Liver (tissue), 9 donors: ENCODE results near the gene PPP1R3A. TPM values are rescaled to one million over a fixed set of nuclear protein-coding genes. Genes with fewer than 3 reads are reported as not detected.

ENCODE experiments used
- DNase-seq: peaks from one replicate; pipeline ENCODE4 v3.0.0-alpha.2; 2017; ENCODE audit warnings: low spot score
- H3K27ac ChIP-seq, 2 donors: one replicate each; pipeline ENCODE4 v1.7.0; 2013; ENCODE audit warnings: inconsistent platforms in 2 of 2, low read length in 2 of 2, control low read depth in 1 of 2, low read depth in 1 of 2, mild to moderate bottlenecking in 1 of 2
- H3K27me3 ChIP-seq, 4 donors: one replicate each; pipeline versions ENCODE4 v1.6.1 to v1.7.0; 2013; ENCODE audit warnings: low read length in 3 of 4, inconsistent platforms in 1 of 4, mild to moderate bottlenecking in 1 of 4, moderate library complexity in 1 of 4; ENCODE audit not compliant: control insufficient read depth in 4 of 4, insufficient read depth in 4 of 4
- H3K36me3 ChIP-seq, 4 donors: one replicate each; pipeline versions ENCODE4 v1.6.1 to v1.7.0; 2013; ENCODE audit warnings: low read length in 3 of 4, mild to moderate bottlenecking in 3 of 4, low read depth in 1 of 4, moderate library complexity in 1 of 4; ENCODE audit not compliant: control insufficient read depth in 4 of 4, insufficient read depth in 3 of 4
- H3K4me1 ChIP-seq, 4 donors: one replicate each; pipeline versions ENCODE4 v1.6.1 to v1.7.0; 2013; ENCODE audit warnings: low read length in 3 of 4, mild to moderate bottlenecking in 3 of 4, moderate library complexity in 1 of 4; ENCODE audit not compliant: control insufficient read depth in 4 of 4, insufficient read depth in 4 of 4
- H3K4me3 ChIP-seq, 3 donors: one replicate each; pipeline versions ENCODE4 v1.6.1 to v1.7.0; 2013; ENCODE audit warnings: low read length in 3 of 3, control low read depth in 1 of 3, low read depth in 1 of 3, mild to moderate bottlenecking in 1 of 3
- H3K9ac ChIP-seq, 2 donors: one replicate each; pipeline ENCODE4 v1.7.0; 2013; ENCODE audit warnings: low read length in 2 of 2, mild to moderate bottlenecking in 2 of 2, moderate library complexity in 2 of 2, control low read depth in 1 of 2, low read depth in 1 of 2
- H3K9me3 ChIP-seq, 4 donors: one replicate each; pipeline versions ENCODE4 v1.6.1 to v1.7.0; 2013; ENCODE audit warnings: low read length in 3 of 4; ENCODE audit not compliant: control insufficient read depth in 4 of 4
- EGR1 ChIP-seq, 2 donors: IDR thresholded peaks; 2 replicates each; pipeline ENCODE4 v1.6.1; 2016 to 2018; ENCODE audit warnings: antibody characterized with exemption in 2 of 2, low read depth in 2 of 2
- FOXA2 ChIP-seq: IDR thresholded peaks from 2 replicates; pipeline ENCODE4 v1.6.1; 2016; ENCODE audit warnings: antibody characterized with exemption
- GABPA ChIP-seq, 2 donors: IDR thresholded peaks in 1 of 2; conservative IDR thresholded peaks in 1 of 2; 2 replicates each; pipeline ENCODE4 v1.6.1; 2016; ENCODE audit warnings: antibody characterized with exemption in 2 of 2, mild to moderate bottlenecking in 1 of 2, moderate library complexity in 1 of 2
- HNF4A ChIP-seq, 2 donors: conservative IDR thresholded peaks; 2 replicates each; pipeline ENCODE4 v1.6.1; 2016; ENCODE audit warnings: antibody characterized with exemption in 2 of 2, mild to moderate bottlenecking in 2 of 2
- HNF4G ChIP-seq: IDR thresholded peaks from 2 replicates; pipeline ENCODE4 v1.6.1; 2016; ENCODE audit warnings: antibody characterized with exemption
- JUND ChIP-seq, 2 donors: IDR thresholded peaks; 2 replicates each; pipeline ENCODE4 v1.6.1; 2016; ENCODE audit warnings: antibody characterized with exemption in 2 of 2
- NR2F2 ChIP-seq: IDR thresholded peaks from 2 replicates; pipeline ENCODE4 v1.6.1; 2016; ENCODE audit warnings: antibody characterized with exemption
- RXRA ChIP-seq, 2 donors: IDR thresholded peaks; 2 replicates each; pipeline ENCODE4 v1.6.1; 2017 to 2018; ENCODE audit warnings: antibody characterized with exemption in 2 of 2, mild to moderate bottlenecking in 1 of 2
- SP1 ChIP-seq: IDR thresholded peaks from 2 replicates; pipeline ENCODE4 v1.6.1; 2018; ENCODE audit warnings: antibody characterized with exemption, mild to moderate bottlenecking
- TAF1 ChIP-seq: conservative IDR thresholded peaks from 2 replicates; pipeline ENCODE4 v1.6.1; 2016; ENCODE audit warnings: antibody characterized with exemption, mild to moderate bottlenecking
- WGBS: extraction: QIAGEN DNeasy Blood & Tissue Kit; methylation state at CpG from one replicate; pipeline ENCODE4 v1.1.7; 2013; 5-methylcytosine and 5-hydroxymethylcytosine counted together
- polyA plus RNA-seq, 2 donors: library from polyadenylated mRNA; stranded (reverse) in 1 of 2; unstranded in 1 of 2; fragments of 200-250 nt in 1 of 2; fragments of >200 nt in 1 of 2; fragmentation: Nextera tagmentation in 1 of 2; extraction: Ambion mirVana in 1 of 2; gene quantifications; one replicate each; pipeline versions ENCODE4 v1.2.1 to v1.2.3, GENCODE V29; 2013 to 2015
- total RNA-seq, 2 donors: library from RNA; depleted of rRNA; stranded (reverse); fragments of >200 nt; gene quantifications; one replicate each; pipeline ENCODE4 v1.2.3, GENCODE V29; 2014
- TF ChIP-seq, protein P1 (sequence below): fragments of 150-350 bp; IDR thresholded peaks from 2 replicates; pipeline ENCODE4 v1.5.1; 2017; ENCODE audit warnings: improper control_type of control experiment, low read depth, low read length; ENCODE audit not compliant: missing input control
- TF ChIP-seq, protein P2 (sequence below): IDR thresholded peaks from 2 replicates; pipeline ENCODE4 v1.6.1; 2016; ENCODE audit warnings: antibody characterized with exemption
- TF ChIP-seq, protein P3 (sequence below): IDR thresholded peaks from 2 replicates; pipeline ENCODE4 v1.6.1; 2016; ENCODE audit warnings: antibody characterized with exemption, mild to moderate bottlenecking
- TF ChIP-seq, protein P4 (sequence below): IDR thresholded peaks from 2 replicates; pipeline ENCODE4 v1.6.1; 2016; ENCODE audit warnings: antibody characterized with exemption
- donor health status: healthy.
- donor health status: healthy.
- donor health status: healthy.
- donor health status: healthy.
- donor health status: healthy.

Gene PPP1R3A
- total and polyA plus RNA-seq, 4 donors = not detected

DNA sequence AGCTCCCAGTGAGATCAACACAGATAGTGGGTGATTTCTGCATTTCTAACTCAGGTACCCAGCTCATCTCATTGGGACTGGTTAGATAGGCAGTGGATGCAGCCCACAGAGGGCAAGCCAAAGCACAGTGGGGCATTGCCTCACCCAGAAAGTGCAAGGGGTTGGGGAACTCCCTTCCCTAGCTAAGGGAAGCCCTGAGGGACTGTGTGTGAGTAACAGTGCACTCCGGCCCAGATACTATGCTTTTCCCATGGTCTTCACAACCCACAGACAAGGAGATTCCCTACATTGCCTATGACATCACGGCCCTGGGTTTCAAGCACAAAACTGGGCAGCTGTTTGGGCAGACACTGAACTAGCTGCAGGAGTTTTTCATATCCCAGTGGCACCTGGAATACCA, 62.8 kb downstream of the PPP1R3A start:
- DNase-seq = no peak
- H3K9ac ChIP-seq = no peak overlapping the region
- WGBS = 66% methylated on average over 2 of the region's 2 CpGs
- H3K27ac ChIP-seq = no peak overlapping the region
- no peaks in the 10 kb centered on the region for H3K9me3 ChIP-seq
- no peaks in the 10 kb centered on the region for H3K36me3 ChIP-seq
- TF ChIP-seq, protein P1, sequence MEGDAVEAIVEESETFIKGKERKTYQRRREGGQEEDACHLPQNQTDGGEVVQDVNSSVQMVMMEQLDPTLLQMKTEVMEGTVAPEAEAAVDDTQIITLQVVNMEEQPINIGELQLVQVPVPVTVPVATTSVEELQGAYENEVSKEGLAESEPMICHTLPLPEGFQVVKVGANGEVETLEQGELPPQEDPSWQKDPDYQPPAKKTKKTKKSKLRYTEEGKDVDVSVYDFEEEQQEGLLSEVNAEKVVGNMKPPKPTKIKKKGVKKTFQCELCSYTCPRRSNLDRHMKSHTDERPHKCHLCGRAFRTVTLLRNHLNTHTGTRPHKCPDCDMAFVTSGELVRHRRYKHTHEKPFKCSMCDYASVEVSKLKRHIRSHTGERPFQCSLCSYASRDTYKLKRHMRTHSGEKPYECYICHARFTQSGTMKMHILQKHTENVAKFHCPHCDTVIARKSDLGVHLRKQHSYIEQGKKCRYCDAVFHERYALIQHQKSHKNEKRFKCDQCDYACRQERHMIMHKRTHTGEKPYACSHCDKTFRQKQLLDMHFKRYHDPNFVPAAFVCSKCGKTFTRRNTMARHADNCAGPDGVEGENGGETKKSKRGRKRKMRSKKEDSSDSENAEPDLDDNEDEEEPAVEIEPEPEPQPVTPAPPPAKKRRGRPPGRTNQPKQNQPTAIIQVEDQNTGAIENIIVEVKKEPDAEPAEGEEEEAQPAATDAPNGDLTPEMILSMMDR = no peak
- TF ChIP-seq HNF4A (conservative IDR thresholded peaks at IDR 0.05) (no peak), EGR1 (IDR thresholded peaks at IDR 0.05; ENCODE audit: low read depth in 2 of 2) (no peak), HNF4G (no peak), TAF1 (no peak), NR2F2 (no peak), GABPA (IDR thresholded peaks at IDR 0.05 in 1 of 2, conservative IDR thresholded peaks at IDR 0.05 in 1 of 2) (no peak)
- TF ChIP-seq, protein P2, sequence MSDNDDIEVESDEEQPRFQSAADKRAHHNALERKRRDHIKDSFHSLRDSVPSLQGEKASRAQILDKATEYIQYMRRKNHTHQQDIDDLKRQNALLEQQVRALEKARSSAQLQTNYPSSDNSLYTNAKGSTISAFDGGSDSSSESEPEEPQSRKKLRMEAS = no peak
- no peak overlapping the region for H3K4me3 ChIP-seq
- H3K27me3 ChIP-seq = no peaks in the 10 kb centered on the region
- H3K4me1 ChIP-seq = no peaks in the 10 kb centered on the region

DNA sequence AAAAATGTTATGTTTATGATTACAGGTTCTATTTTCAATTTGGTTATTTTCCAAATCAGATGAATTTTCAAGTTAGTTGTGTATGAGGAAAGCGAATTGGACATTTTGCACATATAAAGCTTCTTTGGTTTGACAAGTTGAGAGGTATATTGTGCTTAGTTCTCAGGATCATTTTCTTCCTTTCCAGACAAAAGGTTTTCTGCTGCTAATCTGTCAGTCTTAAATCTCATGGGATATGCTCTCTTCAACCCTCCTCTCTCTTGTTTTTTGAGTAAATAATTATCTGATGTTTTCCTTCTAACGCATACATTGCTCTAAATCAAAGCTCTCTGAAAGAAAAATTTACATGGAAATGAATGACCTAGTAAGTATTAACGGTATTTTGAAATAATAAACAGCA, 77.9 kb downstream of the PPP1R3A start:
- Histone ChIP-seq H3K4me1 (no peaks in the 10 kb centered on the region), H3K36me3 (no peaks in the 10 kb centered on the region), H3K27ac (no peak overlapping the region), H3K4me3 (no peak overlapping the region), H3K9ac (no peak overlapping the region), H3K9me3 (no peaks in the 10 kb centered on the region), H3K27me3 (no peaks in the 10 kb centered on the region)
- DNase-seq = no peak
- TF ChIP-seq, protein P3, sequence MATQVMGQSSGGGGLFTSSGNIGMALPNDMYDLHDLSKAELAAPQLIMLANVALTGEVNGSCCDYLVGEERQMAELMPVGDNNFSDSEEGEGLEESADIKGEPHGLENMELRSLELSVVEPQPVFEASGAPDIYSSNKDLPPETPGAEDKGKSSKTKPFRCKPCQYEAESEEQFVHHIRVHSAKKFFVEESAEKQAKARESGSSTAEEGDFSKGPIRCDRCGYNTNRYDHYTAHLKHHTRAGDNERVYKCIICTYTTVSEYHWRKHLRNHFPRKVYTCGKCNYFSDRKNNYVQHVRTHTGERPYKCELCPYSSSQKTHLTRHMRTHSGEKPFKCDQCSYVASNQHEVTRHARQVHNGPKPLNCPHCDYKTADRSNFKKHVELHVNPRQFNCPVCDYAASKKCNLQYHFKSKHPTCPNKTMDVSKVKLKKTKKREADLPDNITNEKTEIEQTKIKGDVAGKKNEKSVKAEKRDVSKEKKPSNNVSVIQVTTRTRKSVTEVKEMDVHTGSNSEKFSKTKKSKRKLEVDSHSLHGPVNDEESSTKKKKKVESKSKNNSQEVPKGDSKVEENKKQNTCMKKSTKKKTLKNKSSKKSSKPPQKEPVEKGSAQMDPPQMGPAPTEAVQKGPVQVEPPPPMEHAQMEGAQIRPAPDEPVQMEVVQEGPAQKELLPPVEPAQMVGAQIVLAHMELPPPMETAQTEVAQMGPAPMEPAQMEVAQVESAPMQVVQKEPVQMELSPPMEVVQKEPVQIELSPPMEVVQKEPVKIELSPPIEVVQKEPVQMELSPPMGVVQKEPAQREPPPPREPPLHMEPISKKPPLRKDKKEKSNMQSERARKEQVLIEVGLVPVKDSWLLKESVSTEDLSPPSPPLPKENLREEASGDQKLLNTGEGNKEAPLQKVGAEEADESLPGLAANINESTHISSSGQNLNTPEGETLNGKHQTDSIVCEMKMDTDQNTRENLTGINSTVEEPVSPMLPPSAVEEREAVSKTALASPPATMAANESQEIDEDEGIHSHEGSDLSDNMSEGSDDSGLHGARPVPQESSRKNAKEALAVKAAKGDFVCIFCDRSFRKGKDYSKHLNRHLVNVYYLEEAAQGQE = no peak
- no peak for TF ChIP-seq JUND (IDR thresholded peaks at IDR 0.05)
- no peak for TF ChIP-seq HNF4A (conservative IDR thresholded peaks at IDR 0.05)
- no peak for TF ChIP-seq HNF4G
- no peak for TF ChIP-seq RXRA (IDR thresholded peaks at IDR 0.05)
- no peak for TF ChIP-seq NR2F2
- no peak for TF ChIP-seq SP1
- 53% methylated on average over 3 of the region's 3 CpGs for WGBS

DNA sequence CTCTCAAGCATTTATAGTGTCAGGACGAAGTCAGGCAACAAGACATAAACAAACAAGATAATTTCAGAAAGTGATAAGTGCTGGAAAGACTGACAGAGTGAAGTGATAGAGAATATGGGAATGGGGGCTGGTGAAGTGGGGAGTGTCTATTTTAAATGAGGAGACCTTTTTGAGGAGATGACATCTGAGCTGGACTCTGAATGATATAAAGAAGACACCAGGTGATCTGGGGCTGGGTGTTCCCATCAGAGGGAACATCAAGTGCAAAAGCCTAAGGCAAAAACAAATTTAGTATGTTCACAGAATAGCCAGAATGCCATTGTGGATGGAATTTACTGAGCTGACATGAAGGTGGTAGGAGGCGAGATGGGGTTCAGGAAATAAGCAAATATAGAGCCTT, 83.4 kb downstream of the PPP1R3A start:
- WGBS = 55% methylated on average over 2 of the region's 2 CpGs

More for the DNA sequence above, 83.4 kb downstream of the PPP1R3A start:
- Histone ChIP-seq H3K27ac (no peak overlapping the region), H3K36me3 (no peaks in the 10 kb centered on the region), H3K4me3 (no peak overlapping the region), H3K27me3 (no peaks in the 10 kb centered on the region), H3K9me3 (no peaks in the 10 kb centered on the region), H3K4me1 (no peaks in the 10 kb centered on the region), H3K9ac (no peak overlapping the region)
- DNase-seq = no peak
- TF ChIP-seq FOXA2 (no peak), EGR1 (IDR thresholded peaks at IDR 0.05; ENCODE audit: low read depth in 2 of 2) (no peak), HNF4A (conservative IDR thresholded peaks at IDR 0.05) (no peak), RXRA (IDR thresholded peaks at IDR 0.05) (no peak), NR2F2 (no peak)
- TF ChIP-seq, protein P4, sequence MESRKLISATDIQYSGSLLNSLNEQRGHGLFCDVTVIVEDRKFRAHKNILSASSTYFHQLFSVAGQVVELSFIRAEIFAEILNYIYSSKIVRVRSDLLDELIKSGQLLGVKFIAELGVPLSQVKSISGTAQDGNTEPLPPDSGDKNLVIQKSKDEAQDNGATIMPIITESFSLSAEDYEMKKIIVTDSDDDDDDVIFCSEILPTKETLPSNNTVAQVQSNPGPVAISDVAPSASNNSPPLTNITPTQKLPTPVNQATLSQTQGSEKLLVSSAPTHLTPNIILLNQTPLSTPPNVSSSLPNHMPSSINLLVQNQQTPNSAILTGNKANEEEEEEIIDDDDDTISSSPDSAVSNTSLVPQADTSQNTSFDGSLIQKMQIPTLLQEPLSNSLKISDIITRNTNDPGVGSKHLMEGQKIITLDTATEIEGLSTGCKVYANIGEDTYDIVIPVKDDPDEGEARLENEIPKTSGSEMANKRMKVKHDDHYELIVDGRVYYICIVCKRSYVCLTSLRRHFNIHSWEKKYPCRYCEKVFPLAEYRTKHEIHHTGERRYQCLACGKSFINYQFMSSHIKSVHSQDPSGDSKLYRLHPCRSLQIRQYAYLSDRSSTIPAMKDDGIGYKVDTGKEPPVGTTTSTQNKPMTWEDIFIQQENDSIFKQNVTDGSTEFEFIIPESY = no peak
- TF ChIP-seq, protein P2 = no peak
